ENCODE results near the gene ATP1A3. TPM values are rescaled to one million over a fixed set of nuclear protein-coding genes. Genes with fewer than 3 reads are reported as not detected.
A peak's percentile ranks its signal among the peaks of the same experiment; 100 is the strongest.

Gene ATP1A3
- total RNA-seq, 1 experiment from 2014 or later: 34.2 TPM

- TF ChIP-seq ATF3 (CRISPR knock-in tag; conservative IDR thresholded peaks at IDR 0.05): no peak
- TF ChIP-seq, protein P1, sequence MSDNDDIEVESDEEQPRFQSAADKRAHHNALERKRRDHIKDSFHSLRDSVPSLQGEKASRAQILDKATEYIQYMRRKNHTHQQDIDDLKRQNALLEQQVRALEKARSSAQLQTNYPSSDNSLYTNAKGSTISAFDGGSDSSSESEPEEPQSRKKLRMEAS (CRISPR knock-in tag; IDR thresholded peaks at IDR 0.05): 0 out of 2 replicates have a peak, but pooled peaks have one; percentile 5
- TF ChIP-seq, protein P2, sequence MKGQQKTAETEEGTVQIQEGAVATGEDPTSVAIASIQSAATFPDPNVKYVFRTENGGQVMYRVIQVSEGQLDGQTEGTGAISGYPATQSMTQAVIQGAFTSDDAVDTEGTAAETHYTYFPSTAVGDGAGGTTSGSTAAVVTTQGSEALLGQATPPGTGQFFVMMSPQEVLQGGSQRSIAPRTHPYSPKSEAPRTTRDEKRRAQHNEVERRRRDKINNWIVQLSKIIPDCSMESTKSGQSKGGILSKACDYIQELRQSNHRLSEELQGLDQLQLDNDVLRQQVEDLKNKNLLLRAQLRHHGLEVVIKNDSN (CRISPR knock-in tag; IDR thresholded peaks at IDR 0.05): peak; percentile 3; the same call in 1 of the 2 replicates
- TF ChIP-seq E2F5 (CRISPR knock-in tag; IDR thresholded peaks at IDR 0.05): 0 out of 2 replicates have a peak, but pooled peaks have one; percentile 3
- 0 out of 2 replicates have a peak, but pooled peaks have one; percentile 19 for TF ChIP-seq ZNF232 (CRISPR knock-in tag; IDR thresholded peaks at IDR 0.05)
- TF ChIP-seq FOXP1 (CRISPR knock-in tag; IDR thresholded peaks at IDR 0.05; ENCODE audit: borderline replicate concordance): peak; percentile 75
- TF ChIP-seq RORB (CRISPR knock-in tag; IDR thresholded peaks at IDR 0.05): no peak
These were observed 35.5 kb downstream of the ATP1A3 start (continued) for GRCh38 chr19:41958367-41959055.

- DNase-seq (ENCODE audit: low spot score): peak; percentile 83
- H3K4me1 Mint-ChIP-seq: peaks cover 18% of the 10 kb centered on the region
- peak overlapping the region; percentile 78 for H3K4me3 Mint-ChIP-seq
- ChIA-PET POLR2A (interaction anchor here (1.1 to 2.1 kb wide), 2 partner anchors 74 to 85 kb away, joined by 3 to 8 read pairs; no protein-coding TSS in a partner anchor), CTCF (interaction anchor here (0.6 to 5.1 kb wide), 23 partner anchors 8 to 444 kb away, joined by 3 to 26 read pairs (median 5); partner anchors contain the start of genes RPS19 and ZNF574)
- TF ChIP-seq, protein P2 (CRISPR knock-in tag; IDR thresholded peaks at IDR 0.05): peak; percentile 65; the same call in 1 of the 2 replicates
- TF ChIP-seq CTCF (IDR thresholded peaks at IDR 0.05) (peak; percentile 76), MYBL2 (CRISPR knock-in tag; IDR thresholded peaks at IDR 0.05) (no peak), SP1 (CRISPR knock-in tag; conservative IDR thresholded peaks at IDR 0.05) (no peak; the same call in 1 of the 2 replicates), USF2 (CRISPR knock-in tag; IDR thresholded peaks at IDR 0.05) (peak; percentile 40; the same call in 1 of the 2 replicates)
- TF ChIP-seq, protein P3, sequence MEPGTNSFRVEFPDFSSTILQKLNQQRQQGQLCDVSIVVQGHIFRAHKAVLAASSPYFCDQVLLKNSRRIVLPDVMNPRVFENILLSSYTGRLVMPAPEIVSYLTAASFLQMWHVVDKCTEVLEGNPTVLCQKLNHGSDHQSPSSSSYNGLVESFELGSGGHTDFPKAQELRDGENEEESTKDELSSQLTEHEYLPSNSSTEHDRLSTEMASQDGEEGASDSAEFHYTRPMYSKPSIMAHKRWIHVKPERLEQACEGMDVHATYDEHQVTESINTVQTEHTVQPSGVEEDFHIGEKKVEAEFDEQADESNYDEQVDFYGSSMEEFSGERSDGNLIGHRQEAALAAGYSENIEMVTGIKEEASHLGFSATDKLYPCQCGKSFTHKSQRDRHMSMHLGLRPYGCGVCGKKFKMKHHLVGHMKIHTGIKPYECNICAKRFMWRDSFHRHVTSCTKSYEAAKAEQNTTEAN (CRISPR knock-in tag; IDR thresholded peaks at IDR 0.05): no peak
- TF ChIP-seq, protein P4, sequence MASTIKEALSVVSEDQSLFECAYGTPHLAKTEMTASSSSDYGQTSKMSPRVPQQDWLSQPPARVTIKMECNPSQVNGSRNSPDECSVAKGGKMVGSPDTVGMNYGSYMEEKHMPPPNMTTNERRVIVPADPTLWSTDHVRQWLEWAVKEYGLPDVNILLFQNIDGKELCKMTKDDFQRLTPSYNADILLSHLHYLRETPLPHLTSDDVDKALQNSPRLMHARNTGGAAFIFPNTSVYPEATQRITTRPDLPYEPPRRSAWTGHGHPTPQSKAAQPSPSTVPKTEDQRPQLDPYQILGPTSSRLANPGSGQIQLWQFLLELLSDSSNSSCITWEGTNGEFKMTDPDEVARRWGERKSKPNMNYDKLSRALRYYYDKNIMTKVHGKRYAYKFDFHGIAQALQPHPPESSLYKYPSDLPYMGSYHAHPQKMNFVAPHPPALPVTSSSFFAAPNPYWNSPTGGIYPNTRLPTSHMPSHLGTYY (CRISPR knock-in tag; IDR thresholded peaks at IDR 0.05): no peak
- TF ChIP-seq, protein P5, sequence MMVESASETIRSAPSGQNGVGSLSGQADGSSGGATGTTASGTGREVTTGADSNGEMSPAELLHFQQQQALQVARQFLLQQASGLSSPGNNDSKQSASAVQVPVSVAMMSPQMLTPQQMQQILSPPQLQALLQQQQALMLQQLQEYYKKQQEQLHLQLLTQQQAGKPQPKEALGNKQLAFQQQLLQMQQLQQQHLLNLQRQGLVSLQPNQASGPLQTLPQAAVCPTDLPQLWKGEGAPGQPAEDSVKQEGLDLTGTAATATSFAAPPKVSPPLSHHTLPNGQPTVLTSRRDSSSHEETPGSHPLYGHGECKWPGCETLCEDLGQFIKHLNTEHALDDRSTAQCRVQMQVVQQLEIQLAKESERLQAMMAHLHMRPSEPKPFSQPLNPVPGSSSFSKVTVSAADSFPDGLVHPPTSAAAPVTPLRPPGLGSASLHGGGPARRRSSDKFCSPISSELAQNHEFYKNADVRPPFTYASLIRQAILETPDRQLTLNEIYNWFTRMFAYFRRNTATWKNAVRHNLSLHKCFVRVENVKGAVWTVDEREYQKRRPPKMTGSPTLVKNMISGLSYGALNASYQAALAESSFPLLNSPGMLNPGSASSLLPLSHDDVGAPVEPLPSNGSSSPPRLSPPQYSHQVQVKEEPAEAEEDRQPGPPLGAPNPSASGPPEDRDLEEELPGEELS (CRISPR knock-in tag; IDR thresholded peaks at IDR 0.05): no peak
- TF ChIP-seq, protein P6, sequence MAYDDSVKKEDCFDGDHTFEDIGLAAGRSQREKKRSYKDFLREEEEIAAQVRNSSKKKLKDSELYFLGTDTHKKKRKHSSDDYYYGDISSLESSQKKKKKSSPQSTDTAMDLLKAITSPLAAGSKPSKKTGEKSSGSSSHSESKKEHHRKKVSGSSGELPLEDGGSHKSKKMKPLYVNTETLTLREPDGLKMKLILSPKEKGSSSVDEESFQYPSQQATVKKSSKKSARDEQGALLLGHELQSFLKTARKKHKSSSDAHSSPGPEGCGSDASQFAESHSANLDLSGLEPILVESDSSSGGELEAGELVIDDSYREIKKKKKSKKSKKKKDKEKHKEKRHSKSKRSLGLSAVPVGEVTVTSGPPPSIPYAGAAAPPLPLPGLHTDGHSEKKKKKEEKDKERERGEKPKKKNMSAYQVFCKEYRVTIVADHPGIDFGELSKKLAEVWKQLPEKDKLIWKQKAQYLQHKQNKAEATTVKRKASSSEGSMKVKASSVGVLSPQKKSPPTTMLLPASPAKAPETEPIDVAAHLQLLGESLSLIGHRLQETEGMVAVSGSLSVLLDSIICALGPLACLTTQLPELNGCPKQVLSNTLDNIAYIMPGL (CRISPR knock-in tag; IDR thresholded peaks at IDR 0.05): no peak
- no peaks in the 10 kb centered on the region for H3K9me3 Mint-ChIP-seq
- peak overlapping the region; percentile 98 for H3K27ac Mint-ChIP-seq
- peak; percentile 63 for ATAC-seq
- no peaks in the 10 kb centered on the region; the same call in 1 of the 2 replicates for H3K36me3 Mint-ChIP-seq
- no peaks in the 10 kb centered on the region for H3K27me3 Mint-ChIP-seq (ENCODE audit: low read depth)
These were observed 36.1 kb downstream of the ATP1A3 start for GRCh38 chr19:41957838-41958366.

Measured in WTC11 (cell line).